ENCODE results near the gene BCL2L12.

DNA sequence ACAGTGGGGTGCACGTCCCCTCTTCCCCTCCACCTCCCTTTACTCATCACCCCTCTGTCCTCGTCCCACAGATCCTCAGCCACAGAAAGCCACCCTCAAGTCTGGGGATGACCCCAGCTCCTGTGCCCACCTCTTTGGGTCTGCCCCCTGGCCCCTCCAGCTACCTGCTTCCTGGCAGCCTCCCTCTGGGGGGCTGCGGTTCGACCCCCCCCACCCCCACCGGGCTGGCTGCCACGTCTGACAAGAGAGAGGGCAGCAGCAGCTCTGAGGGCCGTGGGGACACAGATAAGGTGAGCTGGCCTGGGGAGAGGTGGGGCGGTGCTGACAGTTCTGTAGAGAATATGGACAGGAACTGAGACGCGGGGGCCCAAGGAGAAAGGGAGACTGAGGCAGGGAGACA is 11.2 kb upstream of the BCL2L12 start:
- TF ChIP-seq, protein P1, sequence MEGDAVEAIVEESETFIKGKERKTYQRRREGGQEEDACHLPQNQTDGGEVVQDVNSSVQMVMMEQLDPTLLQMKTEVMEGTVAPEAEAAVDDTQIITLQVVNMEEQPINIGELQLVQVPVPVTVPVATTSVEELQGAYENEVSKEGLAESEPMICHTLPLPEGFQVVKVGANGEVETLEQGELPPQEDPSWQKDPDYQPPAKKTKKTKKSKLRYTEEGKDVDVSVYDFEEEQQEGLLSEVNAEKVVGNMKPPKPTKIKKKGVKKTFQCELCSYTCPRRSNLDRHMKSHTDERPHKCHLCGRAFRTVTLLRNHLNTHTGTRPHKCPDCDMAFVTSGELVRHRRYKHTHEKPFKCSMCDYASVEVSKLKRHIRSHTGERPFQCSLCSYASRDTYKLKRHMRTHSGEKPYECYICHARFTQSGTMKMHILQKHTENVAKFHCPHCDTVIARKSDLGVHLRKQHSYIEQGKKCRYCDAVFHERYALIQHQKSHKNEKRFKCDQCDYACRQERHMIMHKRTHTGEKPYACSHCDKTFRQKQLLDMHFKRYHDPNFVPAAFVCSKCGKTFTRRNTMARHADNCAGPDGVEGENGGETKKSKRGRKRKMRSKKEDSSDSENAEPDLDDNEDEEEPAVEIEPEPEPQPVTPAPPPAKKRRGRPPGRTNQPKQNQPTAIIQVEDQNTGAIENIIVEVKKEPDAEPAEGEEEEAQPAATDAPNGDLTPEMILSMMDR (IDR thresholded peaks at IDR 0.05), result no peak
- no peak for TF ChIP-seq ZFX (IDR thresholded peaks at IDR 0.05; ENCODE audit: borderline replicate concordance)
